ENCODE measurements around the gene MDC1.

DNA sequence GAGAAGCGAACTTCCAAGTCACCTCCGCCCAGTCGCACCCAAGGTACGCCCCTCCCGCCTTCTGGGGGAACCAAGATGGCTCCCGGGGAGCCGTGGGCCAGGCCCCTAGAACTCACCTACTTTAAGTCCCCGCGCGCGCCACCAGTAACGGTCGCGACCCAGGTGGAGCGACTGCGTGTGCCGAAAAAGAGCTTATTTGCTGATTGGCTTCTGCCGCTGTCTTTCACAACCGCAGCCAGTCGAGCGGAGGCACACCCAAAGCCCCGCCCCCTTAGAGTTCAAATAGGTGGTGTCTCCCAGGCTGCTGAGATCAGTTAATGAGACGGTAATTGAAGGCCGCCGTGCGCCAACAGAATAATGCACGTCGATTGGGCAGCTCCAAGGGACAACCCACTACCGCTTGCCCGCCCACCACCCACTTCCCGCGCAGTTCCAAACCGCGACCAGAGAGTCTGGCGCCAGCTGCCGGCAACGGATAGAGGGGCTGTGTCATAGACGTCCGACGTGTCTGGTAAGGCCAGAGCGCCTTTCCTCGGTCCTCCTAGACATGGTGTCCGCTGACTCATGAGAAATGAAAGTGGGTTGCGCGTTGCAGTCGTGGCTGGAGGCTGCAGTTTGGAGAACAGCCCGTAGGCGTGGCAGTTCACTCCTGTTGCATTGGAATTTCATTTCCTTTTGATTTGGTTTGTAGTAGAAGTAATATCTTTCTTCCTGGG is at the start of gene MDC1:
- TF ChIP-seq CTCF (IDR thresholded peaks at IDR 0.05) (peak in 6 of 7 experiments; percentile 22 to 74 (median 62)), POLR2A (IDR thresholded peaks at IDR 0.05) (peak; percentile 70 to 95 (median 93))

Measured in body of pancreas (tissue), 4 donors.